HG03060 (cell line): Measurements from ENCODE around the gene TRERF1.

Experiments
- ATAC-seq: cut with Tn5 transposase; IDR thresholded peaks from one replicate; pipeline ENCODE4 v1.9.1; 2021; ENCODE audit warnings: low read depth, moderate number of reproducible peaks; ENCODE audit not compliant: unreplicated experiment

TRERF1 gene

GRCh38 chr6:42315259-42315990 is 136.3 kb downstream of the TRERF1 start:
- ATAC-seq, result no peak

- no peak for ATAC-seq
Observed at GRCh38 chr6:42314571-42315258, 137.0 kb downstream of the TRERF1 start.

- ATAC-seq, result no peak
Observed at GRCh38 chr6:42313941-42314570, 137.7 kb downstream of the TRERF1 start.

- no peak for ATAC-seq
Observed at GRCh38 chr6:42313038-42313437, 138.7 kb downstream of the TRERF1 start.

DNA sequence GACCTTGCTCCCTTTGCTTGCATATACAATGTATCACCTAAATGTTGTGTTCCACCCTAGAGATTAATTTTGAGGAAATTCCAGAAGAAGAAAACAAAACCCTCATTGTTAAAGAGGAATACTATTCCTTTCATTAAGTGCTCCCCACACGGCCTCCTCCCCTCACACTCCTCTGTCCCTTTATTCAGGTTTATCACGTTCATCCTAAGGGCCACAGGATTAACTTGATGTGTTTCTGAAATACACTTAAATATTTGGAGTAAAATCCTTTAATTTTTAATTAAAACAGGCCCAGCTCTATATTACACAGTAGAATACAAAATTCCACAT is 144.6 kb downstream of the TRERF1 start:
- no peak for ATAC-seq

DNA sequence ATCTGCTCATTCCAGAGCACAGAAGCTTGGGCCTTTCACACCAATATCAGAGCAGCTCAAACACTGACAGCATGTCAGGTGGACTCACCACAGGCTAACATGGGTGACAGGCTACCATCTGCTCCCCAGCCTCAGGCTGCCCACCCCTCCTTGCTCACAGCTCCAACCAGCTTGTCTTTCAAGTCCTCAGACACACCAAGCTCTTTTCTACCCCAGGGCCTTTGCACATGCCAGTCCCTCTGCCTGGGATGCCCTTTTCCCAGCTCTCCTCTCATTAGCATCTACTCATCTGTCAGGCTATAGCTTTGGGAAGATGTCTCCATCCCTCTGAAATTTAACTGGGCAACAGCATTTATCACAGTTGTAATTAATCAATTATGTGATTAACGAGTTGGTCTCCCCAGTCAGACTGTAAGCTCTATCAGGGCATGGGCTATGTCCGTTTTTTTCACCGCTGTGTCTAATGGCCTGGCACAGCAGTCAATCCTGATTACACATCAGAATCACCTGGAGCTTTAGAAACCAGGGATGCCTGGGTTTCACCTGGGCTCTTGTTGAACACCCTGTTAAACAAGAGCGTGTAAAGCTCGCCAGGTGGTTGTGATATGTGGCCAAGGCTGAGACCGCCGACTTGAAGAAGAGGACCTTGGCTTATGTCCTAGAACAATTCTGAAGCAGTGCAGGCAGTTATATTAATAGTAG is 145.1 kb downstream of the TRERF1 start:
- no peak for ATAC-seq

DNA sequence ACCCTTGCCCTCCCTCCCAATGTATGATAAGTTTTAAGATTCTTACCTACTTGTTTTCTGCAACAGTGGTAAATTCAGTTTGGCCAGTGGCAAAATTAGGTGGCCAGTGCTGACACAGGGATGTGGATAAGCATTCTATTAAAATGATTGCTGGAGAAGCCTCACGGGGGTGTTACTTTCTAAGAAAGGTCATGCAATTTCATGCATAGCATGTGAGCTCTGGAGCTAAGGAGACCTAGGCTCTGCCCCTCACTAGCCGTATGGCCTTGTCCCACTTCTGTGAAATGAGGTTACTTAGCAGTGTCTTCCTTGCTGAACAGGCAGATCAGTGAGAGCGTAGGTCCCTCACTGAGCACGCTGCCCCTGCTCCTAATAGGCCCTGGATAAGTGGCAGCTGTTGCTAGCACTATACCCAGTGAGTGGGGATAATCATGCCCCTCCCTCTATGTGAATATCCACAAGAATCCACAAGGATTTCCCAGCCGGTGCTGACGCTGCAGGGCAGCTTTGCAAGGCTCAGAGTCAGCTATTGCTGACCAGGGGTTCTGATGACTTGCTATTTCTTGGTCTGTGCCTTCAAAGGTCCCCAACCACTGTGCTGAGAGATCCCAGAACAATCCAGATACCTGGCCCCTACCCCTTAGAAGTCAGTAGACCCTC is 147.5 kb downstream of the TRERF1 start:
- no peak for ATAC-seq

- no peak for ATAC-seq
Observed at GRCh38 chr6:42302411-42302810, 149.3 kb downstream of the TRERF1 start.

DNA sequence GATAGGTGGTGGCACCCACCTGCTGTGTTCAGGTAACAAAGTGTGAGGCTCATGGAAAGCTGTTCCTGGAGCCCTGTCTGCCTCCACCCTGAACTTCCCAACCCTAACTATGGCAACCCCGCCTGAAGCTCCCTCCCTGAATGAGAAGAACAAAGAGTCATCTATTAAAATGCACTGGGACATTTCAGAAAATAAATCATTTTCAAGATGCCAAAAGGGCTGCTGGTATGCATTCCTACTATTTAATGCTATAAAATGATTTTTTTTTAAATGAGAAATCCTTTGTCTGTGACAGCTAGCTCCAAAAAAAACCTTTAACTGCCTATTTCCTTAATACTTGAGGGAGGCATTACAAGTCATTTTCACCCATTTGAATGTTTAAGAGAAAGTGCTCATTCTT is 149.7 kb downstream of the TRERF1 start:
- no peak for ATAC-seq

DNA sequence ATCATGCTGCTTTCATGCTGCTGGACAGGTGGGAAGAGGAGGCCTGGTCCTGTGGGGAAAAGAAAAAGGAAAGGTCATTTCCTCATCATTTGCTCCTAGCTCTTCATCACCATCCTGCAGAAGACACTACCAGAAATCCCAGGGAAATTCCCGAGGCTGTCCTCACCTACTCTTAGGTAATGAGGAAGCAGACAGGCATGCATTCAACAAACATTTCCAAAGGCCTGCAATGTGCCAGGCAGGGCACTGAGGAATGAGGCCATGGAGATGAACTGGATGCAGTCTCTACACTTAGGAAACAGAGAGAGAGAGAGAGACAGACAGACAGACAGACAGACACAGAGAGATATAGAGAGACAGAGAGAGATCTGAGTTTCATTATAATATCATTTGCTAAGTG is 151.0 kb downstream of the TRERF1 start:
- no peak for ATAC-seq

GRCh38 chr6:42300185-42300584 is 151.5 kb downstream of the TRERF1 start:
- no peak for ATAC-seq

DNA sequence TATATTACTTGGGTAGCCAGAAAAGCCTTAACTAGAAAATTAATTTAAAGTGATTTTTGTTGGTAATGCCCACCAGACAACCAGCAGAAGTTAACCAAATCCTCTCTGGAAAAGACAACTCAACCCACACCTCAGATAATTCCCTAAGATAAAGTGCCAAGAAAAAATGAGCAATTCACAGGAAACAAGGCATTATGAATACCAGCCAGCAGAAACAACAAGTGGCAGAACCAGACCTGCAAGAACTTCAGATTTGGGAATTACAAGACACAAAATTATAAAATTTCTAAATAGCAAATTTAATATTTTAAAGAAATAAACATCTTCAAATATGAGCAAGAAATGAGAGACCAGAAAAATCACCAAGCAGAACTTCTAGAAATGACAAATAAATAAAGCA is 154.1 kb downstream of the TRERF1 start:
- no peak for ATAC-seq

DNA sequence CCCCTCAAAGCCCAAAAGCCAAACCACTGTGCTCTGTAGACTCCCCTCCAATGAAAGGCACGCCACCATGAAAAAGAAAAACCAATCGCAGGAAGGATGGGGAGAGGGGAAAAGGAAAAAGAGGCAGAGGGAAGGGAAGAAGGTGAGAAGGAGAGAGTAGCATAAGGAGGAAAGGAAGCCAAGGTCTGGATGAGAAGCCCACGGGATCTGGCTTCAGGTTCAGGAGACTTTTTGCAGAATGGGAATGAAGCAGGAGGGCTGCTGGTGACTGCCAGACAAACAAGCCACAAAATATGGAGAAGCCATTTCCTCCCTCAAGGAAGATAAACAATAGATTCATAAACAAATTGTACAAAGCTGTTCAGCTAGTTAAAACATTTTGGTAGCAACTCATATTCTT is 155.1 kb downstream of the TRERF1 start:
- ATAC-seq, result no peak

DNA sequence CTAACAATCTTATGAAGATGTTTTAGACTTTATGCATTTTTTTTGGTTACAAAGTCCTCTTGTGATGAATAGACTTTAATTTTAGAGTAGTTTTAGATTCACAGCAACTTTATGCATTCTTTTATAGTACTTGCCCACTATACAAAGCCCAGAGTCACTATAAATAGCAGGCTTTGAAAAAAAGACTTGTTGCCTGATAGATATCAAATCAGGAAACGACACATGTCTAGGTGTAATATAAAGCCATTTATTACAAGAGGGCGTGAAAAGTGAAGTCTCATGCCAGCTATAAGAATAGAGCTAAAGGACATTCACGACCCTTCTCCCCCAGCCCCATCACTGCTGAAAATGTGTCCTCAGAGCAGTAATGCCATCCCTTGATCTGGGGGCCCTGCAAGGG is 156.0 kb downstream of the TRERF1 start:
- no peak for ATAC-seq

GRCh38 chr6:42295181-42295580 is 156.5 kb downstream of the TRERF1 start:
- ATAC-seq, result no peak

GRCh38 chr6:42294759-42295158 is 157.0 kb downstream of the TRERF1 start:
- ATAC-seq, result no peak

- ATAC-seq, result no peak
Observed at GRCh38 chr6:42293386-42293977, 158.2 kb downstream of the TRERF1 start.

GRCh38 chr6:42292004-42292740 is 159.6 kb downstream of the TRERF1 start:
- ATAC-seq, result no peak

DNA sequence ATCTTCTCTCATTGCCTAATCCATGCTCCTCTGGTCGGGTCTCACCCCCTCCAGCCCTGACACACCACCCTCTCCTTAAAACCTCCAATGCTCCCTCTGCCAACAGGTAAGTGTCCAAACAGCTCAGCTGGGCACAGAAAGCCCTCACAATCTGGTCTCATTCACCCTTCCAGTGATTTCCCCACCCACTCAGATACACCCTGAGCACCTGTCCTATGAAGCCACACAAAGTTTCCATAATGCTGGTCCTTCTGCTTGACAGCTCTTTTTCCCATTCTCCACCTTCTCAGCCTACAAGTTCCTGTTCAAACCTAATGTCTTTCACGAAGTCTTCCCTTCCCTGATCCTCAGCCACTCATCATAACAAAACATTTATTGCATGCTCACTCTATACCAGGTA is 164.0 kb downstream of the TRERF1 start:
- no peak for ATAC-seq

GRCh38 chr6:42281570-42281969 is 170.2 kb downstream of the TRERF1 start:
- ATAC-seq, result no peak
